ENCODE results near the gene NPRL2.

DNA sequence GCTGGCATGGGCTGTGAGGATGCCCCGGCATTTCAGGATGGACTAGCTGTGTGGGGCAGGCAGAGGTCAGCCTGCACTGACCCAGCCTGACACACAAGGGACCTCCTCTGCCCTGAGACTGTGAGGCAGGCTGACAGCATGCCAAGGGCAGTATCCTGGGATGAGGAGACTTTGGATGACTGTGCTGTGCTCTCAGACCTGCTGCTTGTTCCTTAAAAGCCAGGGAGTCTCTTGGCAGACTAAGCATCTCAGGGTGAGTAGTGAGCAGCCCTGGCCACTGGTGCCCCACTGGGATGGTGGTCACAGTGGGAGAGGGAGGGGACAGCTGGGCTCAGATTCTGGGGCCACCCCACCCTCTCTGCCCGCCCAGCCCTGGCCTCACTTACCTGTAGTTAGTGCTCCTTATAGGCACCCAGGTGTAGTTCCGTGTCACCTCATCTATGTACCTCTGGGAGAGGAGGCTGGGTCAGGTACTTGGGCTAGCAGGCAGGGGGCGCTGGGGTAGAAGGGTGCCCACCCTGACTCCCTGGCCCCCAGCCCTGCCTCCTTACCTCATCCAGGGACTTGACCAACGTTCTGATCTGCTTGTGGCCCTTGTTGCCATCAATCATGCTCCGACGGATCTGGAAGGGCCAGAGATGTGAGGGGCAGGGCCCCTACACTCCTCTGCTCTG lies 24.8 kb upstream of the NPRL2 start:
- TF ChIP-seq CTCF (IDR thresholded peaks at IDR 0.05 in 2 of 3, conservative IDR thresholded peaks at IDR 0.05 in 1 of 3; ENCODE audit: borderline replicate concordance in 1 of 3, insufficient read depth in 1 of 3, low read depth in 2 of 3, low read length in 2 of 3), result peak; percentile 6 to 37 (median 34); a peak in 3 of 6 replicates
- no peak for TF ChIP-seq EZH2phosphoT487 (IDR thresholded peaks at IDR 0.05; ENCODE audit: borderline replicate concordance)
- no peak for TF ChIP-seq ELF1 (IDR thresholded peaks at IDR 0.05; ENCODE audit: borderline replicate concordance, low read depth)
- TF ChIP-seq POLR2A (IDR thresholded peaks at IDR 0.05; ENCODE audit: borderline replicate concordance, extremely low read depth, insufficient read depth, insufficient read length), result no peak
- TF ChIP-seq SP1 (IDR thresholded peaks at IDR 0.05; ENCODE audit: low read depth), result no peak
- TF ChIP-seq YY1 (IDR thresholded peaks at IDR 0.05; ENCODE audit: extremely low read depth, insufficient replicate concordance, low read depth, low read length), result no peak
- no peak for TF ChIP-seq EZH2 (IDR thresholded peaks at IDR 0.05)
- TF ChIP-seq, protein P1, sequence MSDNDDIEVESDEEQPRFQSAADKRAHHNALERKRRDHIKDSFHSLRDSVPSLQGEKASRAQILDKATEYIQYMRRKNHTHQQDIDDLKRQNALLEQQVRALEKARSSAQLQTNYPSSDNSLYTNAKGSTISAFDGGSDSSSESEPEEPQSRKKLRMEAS (IDR thresholded peaks at IDR 0.05), result no peak
- no peak for TF ChIP-seq SIN3A (IDR thresholded peaks at IDR 0.05; ENCODE audit: low read depth)
- no peak for TF ChIP-seq ZNF274 (IDR thresholded peaks at IDR 0.05; ENCODE audit: low read depth, low read length)
- no peak for TF ChIP-seq CBX3 (IDR thresholded peaks at IDR 0.05; ENCODE audit: low read depth)
